Ishikawa (cell line): ENCODE data around the gene GCM1.

Experiments used
- CEBPB ChIP-seq: IDR thresholded peaks from 2 replicates; pipeline ENCODE4 v1.6.1; 2012
- CREB1 ChIP-seq: IDR thresholded peaks from 2 replicates; pipeline ENCODE4 v1.6.1; 2012; ENCODE audit warnings: low read depth
- EGR1 ChIP-seq: IDR thresholded peaks from 2 replicates; pipeline ENCODE4 v1.6.1; 2012
- EP300 ChIP-seq: IDR thresholded peaks from 2 replicates; pipeline ENCODE4 v1.6.1; 2012; ENCODE audit warnings: borderline replicate concordance
- FOXM1 ChIP-seq: IDR thresholded peaks from 2 replicates; pipeline ENCODE4 v1.6.1; 2012; ENCODE audit warnings: low read depth, borderline replicate concordance
- NFIC ChIP-seq: IDR thresholded peaks from 2 replicates; pipeline ENCODE4 v1.6.1; 2012
- RAD21 ChIP-seq: IDR thresholded peaks from 2 replicates; pipeline ENCODE4 v1.6.1; 2012; ENCODE audit warnings: low read depth
- TAF1 ChIP-seq: IDR thresholded peaks from 2 replicates; pipeline ENCODE4 v1.6.1; 2012; ENCODE audit warnings: low read depth, mild to moderate bottlenecking
- TCF12 ChIP-seq: IDR thresholded peaks from 2 replicates; pipeline ENCODE4 v1.6.1; 2012; ENCODE audit warnings: low read depth
- TEAD4 ChIP-seq: IDR thresholded peaks from 2 replicates; pipeline ENCODE4 v1.6.1; 2012
- YY1 ChIP-seq: IDR thresholded peaks from 2 replicates; pipeline ENCODE4 v1.6.1; 2012; ENCODE audit warnings: low read depth
- ZBTB7A ChIP-seq: IDR thresholded peaks from 2 replicates; pipeline ENCODE4 v1.6.1; 2012; ENCODE audit warnings: low read depth
- TF ChIP-seq, protein P1 (sequence below): IDR thresholded peaks from 2 replicates; pipeline ENCODE4 v1.6.1; 2012
- TF ChIP-seq, protein P2 (sequence below): IDR thresholded peaks from 2 replicates; pipeline ENCODE4 v1.6.1; 2012; ENCODE audit warnings: low read depth, mild to moderate bottlenecking
- TF ChIP-seq, protein P3 (sequence below): IDR thresholded peaks from 2 replicates; pipeline ENCODE4 v1.6.1; 2012

Gene GCM1

DNA sequence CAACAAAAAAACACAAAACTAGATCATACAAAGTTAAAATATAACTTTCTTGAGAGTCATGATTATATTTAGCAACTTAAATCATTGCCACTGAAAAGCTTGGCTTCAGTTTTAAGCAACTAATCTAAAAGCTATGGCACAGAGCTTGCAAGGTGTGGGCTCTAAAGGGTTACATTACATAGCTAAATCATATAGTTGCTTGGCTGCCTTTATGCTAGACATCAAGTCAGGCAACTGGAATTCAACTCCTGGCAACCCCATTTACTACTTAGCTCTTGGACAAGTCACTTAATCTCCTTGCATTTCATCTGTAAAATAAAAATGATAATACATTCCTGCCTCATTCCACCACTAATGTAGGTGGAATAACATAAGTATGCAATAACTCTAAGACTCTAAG lies 40.9 kb upstream of the GCM1 start:
- TF ChIP-seq YY1 (no peak), TEAD4 (no peak), TCF12 (no peak), EP300 (no peak), TAF1 (no peak), ZBTB7A (no peak), NFIC (no peak), RAD21 (no peak), CEBPB (no peak), EGR1 (no peak), FOXM1 (no peak), CREB1 (no peak)
- TF ChIP-seq, protein P1, sequence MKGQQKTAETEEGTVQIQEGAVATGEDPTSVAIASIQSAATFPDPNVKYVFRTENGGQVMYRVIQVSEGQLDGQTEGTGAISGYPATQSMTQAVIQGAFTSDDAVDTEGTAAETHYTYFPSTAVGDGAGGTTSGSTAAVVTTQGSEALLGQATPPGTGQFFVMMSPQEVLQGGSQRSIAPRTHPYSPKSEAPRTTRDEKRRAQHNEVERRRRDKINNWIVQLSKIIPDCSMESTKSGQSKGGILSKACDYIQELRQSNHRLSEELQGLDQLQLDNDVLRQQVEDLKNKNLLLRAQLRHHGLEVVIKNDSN: no peak
- TF ChIP-seq, protein P2, sequence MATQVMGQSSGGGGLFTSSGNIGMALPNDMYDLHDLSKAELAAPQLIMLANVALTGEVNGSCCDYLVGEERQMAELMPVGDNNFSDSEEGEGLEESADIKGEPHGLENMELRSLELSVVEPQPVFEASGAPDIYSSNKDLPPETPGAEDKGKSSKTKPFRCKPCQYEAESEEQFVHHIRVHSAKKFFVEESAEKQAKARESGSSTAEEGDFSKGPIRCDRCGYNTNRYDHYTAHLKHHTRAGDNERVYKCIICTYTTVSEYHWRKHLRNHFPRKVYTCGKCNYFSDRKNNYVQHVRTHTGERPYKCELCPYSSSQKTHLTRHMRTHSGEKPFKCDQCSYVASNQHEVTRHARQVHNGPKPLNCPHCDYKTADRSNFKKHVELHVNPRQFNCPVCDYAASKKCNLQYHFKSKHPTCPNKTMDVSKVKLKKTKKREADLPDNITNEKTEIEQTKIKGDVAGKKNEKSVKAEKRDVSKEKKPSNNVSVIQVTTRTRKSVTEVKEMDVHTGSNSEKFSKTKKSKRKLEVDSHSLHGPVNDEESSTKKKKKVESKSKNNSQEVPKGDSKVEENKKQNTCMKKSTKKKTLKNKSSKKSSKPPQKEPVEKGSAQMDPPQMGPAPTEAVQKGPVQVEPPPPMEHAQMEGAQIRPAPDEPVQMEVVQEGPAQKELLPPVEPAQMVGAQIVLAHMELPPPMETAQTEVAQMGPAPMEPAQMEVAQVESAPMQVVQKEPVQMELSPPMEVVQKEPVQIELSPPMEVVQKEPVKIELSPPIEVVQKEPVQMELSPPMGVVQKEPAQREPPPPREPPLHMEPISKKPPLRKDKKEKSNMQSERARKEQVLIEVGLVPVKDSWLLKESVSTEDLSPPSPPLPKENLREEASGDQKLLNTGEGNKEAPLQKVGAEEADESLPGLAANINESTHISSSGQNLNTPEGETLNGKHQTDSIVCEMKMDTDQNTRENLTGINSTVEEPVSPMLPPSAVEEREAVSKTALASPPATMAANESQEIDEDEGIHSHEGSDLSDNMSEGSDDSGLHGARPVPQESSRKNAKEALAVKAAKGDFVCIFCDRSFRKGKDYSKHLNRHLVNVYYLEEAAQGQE: no peak
- TF ChIP-seq, protein P3, sequence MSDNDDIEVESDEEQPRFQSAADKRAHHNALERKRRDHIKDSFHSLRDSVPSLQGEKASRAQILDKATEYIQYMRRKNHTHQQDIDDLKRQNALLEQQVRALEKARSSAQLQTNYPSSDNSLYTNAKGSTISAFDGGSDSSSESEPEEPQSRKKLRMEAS: no peak

DNA sequence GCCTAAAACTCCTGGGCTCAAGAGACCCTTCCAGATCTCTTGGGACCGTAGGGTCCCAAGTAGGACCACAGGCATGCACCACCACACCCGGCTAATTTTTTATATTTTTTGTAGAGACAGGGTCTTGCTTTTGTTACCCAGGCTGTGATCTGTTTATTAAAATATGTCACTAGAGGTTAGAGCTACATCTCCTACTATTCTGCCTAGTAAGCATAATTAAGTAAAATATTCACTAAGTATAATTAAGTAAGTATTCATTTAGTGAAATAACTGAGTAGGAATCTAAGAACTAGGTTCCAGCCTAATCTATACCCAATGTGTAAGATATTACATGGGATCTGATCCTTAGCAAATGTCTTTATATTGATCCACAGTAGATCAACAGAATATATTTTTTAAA lies 40.2 kb upstream of the GCM1 start:
- TF ChIP-seq TAF1 (no peak), ZBTB7A (no peak)

DNA sequence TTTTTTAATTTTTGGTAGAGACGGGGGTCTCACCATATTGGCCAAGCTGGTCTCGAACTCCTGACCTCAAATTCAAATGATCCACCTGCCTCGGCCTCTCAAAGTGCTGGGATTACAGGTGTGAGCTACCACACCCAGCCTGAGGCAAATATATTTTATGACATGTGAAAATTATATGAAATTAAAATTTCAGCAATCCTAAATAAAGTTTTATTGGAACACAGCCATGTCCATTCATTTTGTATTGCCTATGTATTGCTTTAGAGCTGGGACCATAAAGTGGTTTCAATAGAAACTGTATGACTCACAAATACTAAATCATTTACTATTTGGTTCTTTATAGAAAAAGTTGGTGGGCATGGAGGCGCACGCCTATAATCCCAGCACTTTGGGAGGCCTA lies 32.0 kb upstream of the GCM1 start:
- TF ChIP-seq CREB1 (no peak), NFIC (no peak), EGR1 (no peak), FOXM1 (no peak)
- TF ChIP-seq, protein P1: no peak
- TF ChIP-seq, protein P2: no peak

DNA sequence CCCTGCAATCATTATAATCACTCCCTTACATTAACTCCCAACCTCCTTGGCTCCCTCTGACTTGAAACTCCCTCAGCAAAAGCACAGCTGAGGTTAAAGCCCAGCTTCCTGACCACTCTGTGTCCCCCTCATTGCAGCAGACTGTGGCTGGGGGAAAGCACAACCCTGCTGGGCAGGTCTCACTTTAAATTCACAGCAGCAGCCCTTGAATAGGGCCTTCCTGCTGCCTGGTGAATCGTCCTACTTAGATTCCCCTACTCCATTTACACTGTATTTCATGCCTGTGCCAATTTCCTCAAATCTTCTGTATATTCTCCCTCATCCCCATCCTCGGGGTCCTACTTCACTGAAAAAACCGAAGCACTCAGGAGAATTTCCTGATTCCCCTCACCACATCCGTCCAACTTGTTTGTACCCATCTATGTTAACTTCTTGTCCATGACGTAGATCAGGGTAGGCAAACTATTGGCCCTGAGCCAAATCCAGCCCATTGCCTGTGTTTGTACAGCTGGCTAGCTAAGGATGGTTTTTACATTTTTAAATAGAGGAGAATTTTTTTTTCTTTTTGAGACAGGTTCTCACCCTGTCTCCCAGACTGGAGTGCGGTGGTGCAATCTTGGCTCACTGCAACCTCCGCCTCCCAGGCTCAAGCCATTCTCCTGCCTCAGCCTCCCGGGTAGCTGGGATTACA lies 31.5 kb upstream of the GCM1 start:
- TF ChIP-seq NFIC (peak; percentile 55), RAD21 (no peak)

DNA sequence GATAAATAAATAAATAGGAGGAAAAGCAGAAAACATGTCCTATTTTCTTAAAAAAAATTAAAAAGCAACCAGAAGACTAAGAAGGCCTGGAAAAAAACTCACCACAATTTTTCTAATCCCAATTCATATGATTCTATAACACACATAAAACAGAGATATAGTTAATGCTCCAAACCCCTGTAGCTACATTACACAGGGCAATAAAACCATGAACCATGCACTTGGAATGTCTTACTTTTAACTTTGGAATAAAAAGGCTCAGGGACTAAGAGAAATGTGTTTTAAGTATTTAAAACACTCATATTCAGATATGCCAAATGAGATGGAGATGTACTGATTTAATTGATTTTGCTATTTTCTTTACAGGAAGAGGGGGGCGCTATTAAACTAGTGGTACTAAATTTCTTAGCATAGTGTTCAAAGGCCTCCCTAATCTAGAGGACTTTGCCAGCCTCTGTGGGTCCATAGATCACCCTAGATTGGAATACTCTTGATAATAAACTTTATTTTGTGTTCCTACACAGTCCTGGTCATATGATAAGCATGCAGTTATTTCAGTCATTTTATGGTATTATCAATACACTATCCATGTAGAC lies 30.3 kb upstream of the GCM1 start:
- TF ChIP-seq CEBPB (no peak), RAD21 (0 out of 2 replicates have a peak, but pooled peaks have one; percentile 15), EGR1 (no peak), CREB1 (no peak), TEAD4 (no peak)
- TF ChIP-seq, protein P3: no peak

DNA sequence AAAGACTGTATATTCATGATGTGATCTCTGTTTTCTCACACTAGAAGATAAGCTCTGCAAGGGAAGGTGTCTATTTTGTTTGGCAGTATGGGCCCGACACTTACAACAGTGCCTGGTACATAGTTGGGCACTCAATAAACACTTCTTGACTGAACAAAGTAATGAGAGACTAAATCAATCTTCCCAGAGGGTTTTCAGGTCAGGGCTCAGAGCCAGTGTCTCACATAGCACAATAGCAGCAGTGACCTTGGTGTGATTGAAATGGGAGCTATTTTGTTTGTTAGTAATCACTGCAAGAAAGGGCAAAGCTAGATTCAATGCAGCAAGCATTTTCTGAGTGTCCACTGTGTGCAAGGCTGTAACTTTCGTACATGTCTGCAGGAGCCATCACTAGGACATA lies 26.4 kb upstream of the GCM1 start:
- TF ChIP-seq, protein P3: no peak
- no peak for TF ChIP-seq TCF12
- TF ChIP-seq EP300: no peak
- no peak for TF ChIP-seq CREB1
- no peak for TF ChIP-seq TEAD4
- TF ChIP-seq, protein P1: no peak
- TF ChIP-seq, protein P2: no peak
- TF ChIP-seq NFIC: no peak
- no peak for TF ChIP-seq CEBPB
- TF ChIP-seq ZBTB7A: no peak
- TF ChIP-seq RAD21: no peak
- no peak for TF ChIP-seq YY1
- no peak for TF ChIP-seq EGR1
- TF ChIP-seq TAF1: no peak
